ENCODE results near the gene ABTB1. TPM values are rescaled to one million over a fixed set of nuclear protein-coding genes. Genes with fewer than 3 reads are reported as not detected.

The ABTB1 gene
- total RNA-seq, 1 experiment from 2014 or later: 6.9 TPM

GRCh38 chr3:127710155-127710941, 37.6 kb downstream of the ABTB1 start:
- ChIA-PET POLR2A (no interaction called here), CTCF (no interaction called here)
- in situ Hi-C loops (cut with HindIII; ENCODE audit: low pct_unique_long_range_greater_than_20kb, low sequenced_read_pairs) (no loop called here), intact Hi-C loops (cut with micrococcal nuclease; ENCODE audit: unreplicated experiment) (no loop called here)
- Histone ChIP-seq H3K27me3 (ENCODE audit: control insufficient read depth, insufficient read depth, low read length) (no peaks in the 10 kb centered on the region), H3K4me3 (ENCODE audit: low read depth in 2 of 2, low read length in 2 of 2) (no peak overlapping the region), H3K27ac (ENCODE audit: low read length) (no peak overlapping the region), H3K36me3 (ENCODE audit: control insufficient read depth, insufficient read depth, low read length) (no peaks in the 10 kb centered on the region), H3K4me1 (ENCODE audit: control insufficient read depth, insufficient read depth, low read length) (no peaks in the 10 kb centered on the region), H3K9me3 (ENCODE audit: control insufficient read depth, insufficient read depth, low read depth, low read length) (no peaks in the 10 kb centered on the region)
- ATAC-seq (no peak), DNase-seq (ENCODE audit: low read depth, low spot score) (no peak)
- BruUV-seq (replicated peaks): no TSS peak
- no peak for TF ChIP-seq REST (IDR thresholded peaks at IDR 0.05; ENCODE audit: insufficient read depth in 1 of 2, low read depth in 2 of 2, low read length in 1 of 2)
- TF ChIP-seq CTCF (IDR thresholded peaks at IDR 0.05): no peak
- TF ChIP-seq POLR2AphosphoS5 (IDR thresholded peaks at IDR 0.05; ENCODE audit: low read depth, low read length): no peak
- no peak for TF ChIP-seq SIN3A (IDR thresholded peaks at IDR 0.05; ENCODE audit: borderline replicate concordance, insufficient read depth, low read depth, low read length)
- no peak for TF ChIP-seq TCF7L2 (IDR thresholded peaks at IDR 0.05; ENCODE audit: low read depth, low read length)

GRCh38 chr3:127711021-127711695, 38.4 kb downstream of the ABTB1 start:
- no peak overlapping the region for H3K4me3 ChIP-seq (ENCODE audit: low read depth in 2 of 2, low read length in 2 of 2)
- CTCF ChIA-PET: interaction anchor here (0.7 kb wide), 1 partner anchor 629 kb away, joined by 4 read pairs; no protein-coding TSS in a partner anchor
- in situ Hi-C loops (cut with HindIII; ENCODE audit: low pct_unique_long_range_greater_than_20kb, low sequenced_read_pairs) (no loop called here), intact Hi-C loops (cut with micrococcal nuclease; ENCODE audit: unreplicated experiment) (no loop called here)
- BruUV-seq (replicated peaks): no TSS peak
- TF ChIP-seq SIN3A (IDR thresholded peaks at IDR 0.05; ENCODE audit: borderline replicate concordance, insufficient read depth, low read depth, low read length): no peak
- TF ChIP-seq POLR2AphosphoS5 (IDR thresholded peaks at IDR 0.05; ENCODE audit: low read depth, low read length): no peak
- TF ChIP-seq TCF7L2 (IDR thresholded peaks at IDR 0.05; ENCODE audit: low read depth, low read length): no peak
- no peak for TF ChIP-seq REST (IDR thresholded peaks at IDR 0.05; ENCODE audit: insufficient read depth in 1 of 2, low read depth in 2 of 2, low read length in 1 of 2)
- no peak for TF ChIP-seq CTCF (IDR thresholded peaks at IDR 0.05)
- H3K9me3 ChIP-seq (ENCODE audit: control insufficient read depth, insufficient read depth, low read depth, low read length): no peaks in the 10 kb centered on the region
- DNase-seq (ENCODE audit: low read depth, low spot score) (no peak), ATAC-seq (no peak)
- H3K4me1 ChIP-seq (ENCODE audit: control insufficient read depth, insufficient read depth, low read length): no peaks in the 10 kb centered on the region
- POLR2A ChIA-PET: interaction anchor here (0.7 kb wide), 1 partner anchor 40 kb away, joined by 5 read pairs; no protein-coding TSS in a partner anchor
- H3K36me3 ChIP-seq (ENCODE audit: control insufficient read depth, insufficient read depth, low read length): no peaks in the 10 kb centered on the region
- peaks cover 3% of the 10 kb centered on the region; the same call in 1 of the 2 replicates for H3K27me3 ChIP-seq (ENCODE audit: control insufficient read depth, insufficient read depth, low read length)
- H3K27ac ChIP-seq (ENCODE audit: low read length): no peak overlapping the region

Data from Panc1 (cell line).